ENCODE data around the gene GORASP2.

GORASP2 gene

GRCh38 chr2:170924969-170925368 is 4.1 kb upstream of the GORASP2 start:
- DNase-seq, result no peak

DNA sequence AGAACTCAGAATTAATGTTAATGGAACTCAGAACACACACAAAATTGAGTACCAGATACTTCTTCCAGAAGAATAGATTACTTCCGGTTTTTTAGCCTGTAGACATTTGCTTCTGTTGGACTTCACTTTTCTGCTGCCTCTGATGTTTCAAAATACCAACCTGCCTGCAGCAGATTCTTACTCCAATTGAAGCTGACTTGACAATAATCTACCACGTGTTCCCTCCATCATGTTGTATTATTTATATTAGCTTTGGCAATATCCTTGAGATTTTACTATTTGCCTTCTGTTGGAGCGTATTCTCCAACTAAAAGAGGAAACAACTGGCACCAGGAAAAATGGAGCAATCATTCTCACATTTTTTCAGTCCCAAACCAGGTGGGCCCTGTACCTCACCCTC is 3.1 kb upstream of the GORASP2 start:
- DNase-seq, result no peak

- no peak for DNase-seq
Measured at GRCh38 chr2:170926743-170927297, 2.2 kb upstream of the GORASP2 start.

GRCh38 chr2:170928036-170928823 is 823 bp upstream of the GORASP2 start:
- DNase-seq, result no peak

- DNase-seq, result peak; percentile 24
Measured at GRCh38 chr2:170929686-170930050, 615 bp downstream of the GORASP2 start.

- peak; percentile 24 to 33 for DNase-seq
Measured at GRCh38 chr2:170930131-170930990, 1.3 kb downstream of the GORASP2 start.

GRCh38 chr2:170930991-170931266 is 1.9 kb downstream of the GORASP2 start:
- DNase-seq, result no peak

DNA sequence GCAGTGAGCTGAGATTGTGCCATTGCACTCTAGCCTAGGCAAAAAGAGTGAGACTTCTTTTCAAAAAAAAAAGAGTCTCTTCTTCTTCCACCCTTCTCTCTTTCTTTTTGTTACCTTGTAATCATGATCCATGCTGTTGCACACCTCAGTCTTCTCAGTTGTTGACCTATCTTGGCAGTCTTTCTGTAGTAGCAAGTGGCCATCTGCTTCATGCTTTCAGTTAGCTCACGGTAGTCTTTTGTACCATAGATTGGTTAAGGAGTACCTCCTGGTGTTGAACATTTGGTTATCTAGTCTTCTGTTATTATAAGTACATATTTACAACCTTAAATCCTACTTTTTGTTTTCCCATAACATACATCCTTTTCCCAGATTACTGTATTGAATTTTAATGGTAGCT is 3.1 kb downstream of the GORASP2 start:
- DNase-seq, result peak in 1 of 2 experiments; percentile 3

DNA sequence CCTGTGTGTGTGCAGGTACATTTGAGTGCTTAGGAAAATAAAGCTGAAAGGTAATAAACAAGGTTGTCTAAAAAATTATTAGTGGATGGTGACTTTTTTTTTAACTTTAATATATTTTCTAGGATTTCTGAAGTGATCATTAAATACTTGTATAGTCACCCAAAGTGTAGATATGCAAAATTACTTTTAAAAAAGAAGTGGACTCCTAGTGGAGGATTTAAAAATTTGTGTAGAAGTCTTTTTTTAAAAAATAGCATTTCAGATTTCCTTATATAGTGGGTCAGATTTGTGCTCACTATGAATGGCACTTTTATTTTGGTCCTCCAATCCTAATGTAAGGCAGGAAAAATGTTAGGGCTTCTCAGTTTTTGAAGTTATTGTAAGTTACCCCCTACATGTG is 3.9 kb downstream of the GORASP2 start:
- DNase-seq, result no peak

GRCh38 chr2:170937709-170938379 is 8.8 kb downstream of the GORASP2 start:
- DNase-seq, result no peak

GRCh38 chr2:170940066-170940465 is 11.0 kb downstream of the GORASP2 start:
- no peak for DNase-seq

DNA sequence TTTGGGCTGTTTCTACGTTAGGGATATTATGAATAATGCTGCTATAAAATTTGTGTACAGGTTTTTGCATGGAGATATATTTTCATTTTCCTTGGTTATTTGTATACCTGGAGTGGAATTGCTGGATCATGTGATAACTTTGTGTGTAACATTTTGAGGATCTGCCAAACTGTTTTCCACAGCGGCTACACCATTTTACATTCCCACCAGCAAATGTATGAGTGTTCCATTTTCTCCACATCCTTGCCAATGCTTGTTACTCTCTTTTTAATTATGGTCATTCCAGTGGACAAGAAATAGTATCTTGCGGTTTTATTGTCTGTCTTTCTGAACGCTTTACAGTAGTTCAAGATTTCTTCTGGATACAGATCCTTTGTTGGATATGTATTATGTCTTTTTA is 13.6 kb downstream of the GORASP2 start:
- DNase-seq, result no peak

GRCh38 chr2:170943041-170943440 is 14.0 kb downstream of the GORASP2 start:
- DNase-seq, result no peak

GRCh38 chr2:170943596-170943995 is 14.5 kb downstream of the GORASP2 start:
- no peak for DNase-seq

DNA sequence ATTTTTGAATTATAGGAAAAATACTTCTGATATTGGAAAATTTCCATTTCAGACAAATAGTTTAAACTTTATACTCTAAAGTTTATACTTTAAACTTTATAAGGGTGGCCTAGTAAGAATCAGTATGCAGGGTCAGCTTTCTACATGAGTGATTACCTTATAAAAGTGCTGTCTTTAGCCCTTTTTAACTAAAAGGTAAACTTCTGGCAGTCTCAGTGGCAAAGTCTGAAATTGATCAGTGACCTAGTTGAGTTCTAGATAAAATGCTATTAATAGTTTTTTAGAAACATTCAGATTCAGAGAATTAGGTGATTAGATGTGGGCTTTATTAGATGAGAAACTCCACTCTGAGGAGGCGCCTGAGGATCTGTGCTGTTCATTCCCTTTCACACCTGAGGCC is 15.5 kb downstream of the GORASP2 start:
- no peak for DNase-seq

DNA sequence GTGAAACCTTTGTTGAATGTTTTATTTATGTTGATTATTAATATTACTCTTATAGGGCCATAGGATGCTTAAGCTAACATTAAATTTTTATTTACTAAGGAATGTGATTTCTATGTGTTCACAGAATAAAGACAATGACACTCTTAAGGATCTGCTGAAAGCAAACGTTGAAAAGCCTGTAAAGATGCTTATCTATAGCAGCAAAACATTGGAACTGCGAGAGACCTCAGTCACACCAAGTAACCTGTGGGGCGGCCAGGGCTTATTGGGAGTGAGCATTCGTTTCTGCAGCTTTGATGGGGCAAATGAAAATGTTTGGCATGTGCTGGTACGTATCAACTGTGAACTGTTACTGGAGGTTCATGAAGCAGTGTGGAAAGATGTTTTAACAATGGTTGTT is 20.4 kb downstream of the GORASP2 start:
- no peak for DNase-seq

DNA sequence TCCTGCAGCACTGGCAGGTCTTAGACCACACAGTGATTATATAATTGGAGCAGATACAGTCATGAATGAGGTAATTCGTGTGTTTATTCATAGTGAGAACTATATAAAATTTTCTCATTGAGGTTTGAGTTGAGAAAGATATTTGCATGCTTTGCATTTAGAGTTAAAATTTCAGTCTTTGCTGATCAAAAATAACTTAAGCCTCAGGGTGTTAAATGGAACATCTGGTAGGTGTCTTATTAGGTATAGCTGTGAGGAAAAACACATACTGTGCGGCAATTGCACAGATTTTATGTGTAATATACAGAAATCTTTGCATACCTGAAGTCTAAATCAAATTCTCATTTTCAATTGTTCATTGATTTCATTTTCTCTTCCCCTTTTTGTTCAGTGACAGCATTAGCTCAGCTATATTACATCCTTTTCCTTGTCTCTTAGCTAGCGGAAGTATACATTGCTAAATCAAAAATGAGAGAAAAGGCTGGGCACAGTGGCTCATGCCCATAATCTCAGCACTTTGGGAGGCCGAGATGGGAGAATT is 21.2 kb downstream of the GORASP2 start:
- no peak for DNase-seq

GRCh38 chr2:170953941-170954340 is 24.9 kb downstream of the GORASP2 start:
- no peak for DNase-seq

DNA sequence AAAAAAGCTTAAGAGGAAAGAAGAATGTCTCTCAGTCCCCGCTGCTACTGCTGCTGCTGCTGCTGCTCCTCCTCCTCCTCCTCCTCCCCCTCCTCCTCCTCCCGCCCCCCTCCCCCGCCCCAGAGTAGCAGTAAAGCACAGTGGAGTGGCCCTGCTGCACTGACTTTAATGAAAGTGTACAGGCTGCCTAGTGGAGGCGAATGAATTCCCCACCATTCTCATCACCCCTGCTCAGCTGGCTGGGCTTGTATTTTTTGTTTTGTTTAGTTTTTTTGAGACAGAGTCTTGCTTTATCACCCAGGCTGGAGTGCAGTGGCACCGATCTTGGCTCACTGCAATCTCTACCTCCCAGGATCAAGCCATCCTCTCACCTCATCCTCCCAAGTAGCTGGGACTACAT is 34.3 kb downstream of the GORASP2 start:
- no peak for DNase-seq

GRCh38 chr2:170965446-170966225 is 36.6 kb downstream of the GORASP2 start:
- no peak for DNase-seq

DNA sequence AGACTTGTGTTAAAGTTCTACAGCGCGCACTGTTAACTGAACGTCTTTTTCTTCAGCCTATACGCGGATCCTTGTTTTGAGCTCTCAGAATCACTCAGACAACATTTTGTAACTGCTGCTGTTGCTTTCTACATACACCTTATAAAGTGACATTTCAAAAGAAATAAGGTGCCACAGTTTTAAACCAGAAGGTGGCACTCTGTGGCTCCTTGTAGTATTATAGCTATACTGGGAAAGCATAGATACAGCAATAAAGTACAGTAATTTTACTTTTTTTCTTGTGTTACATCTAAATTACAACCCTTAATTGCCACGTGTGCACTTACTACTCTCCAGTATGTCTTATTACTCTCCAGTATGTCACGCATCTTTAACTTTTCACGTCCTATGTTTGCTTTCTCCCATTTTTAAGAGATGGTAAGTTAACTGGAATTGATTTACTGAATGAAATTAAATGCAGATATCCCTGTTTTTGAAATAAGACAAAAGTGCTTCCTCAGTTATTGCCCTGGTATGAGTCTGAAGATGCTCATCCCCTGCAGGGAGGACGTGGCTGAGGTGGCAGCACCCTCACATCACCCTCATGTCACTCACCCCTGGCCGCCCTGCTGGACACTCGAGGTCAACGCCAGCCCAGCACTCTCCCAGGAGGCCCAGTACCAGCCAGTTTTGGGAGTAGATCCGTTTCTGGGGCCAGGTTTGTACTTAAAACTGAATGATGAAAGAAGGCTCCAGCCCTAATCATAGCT is 37.8 kb downstream of the GORASP2 start:
- DNase-seq, result no peak

DNA sequence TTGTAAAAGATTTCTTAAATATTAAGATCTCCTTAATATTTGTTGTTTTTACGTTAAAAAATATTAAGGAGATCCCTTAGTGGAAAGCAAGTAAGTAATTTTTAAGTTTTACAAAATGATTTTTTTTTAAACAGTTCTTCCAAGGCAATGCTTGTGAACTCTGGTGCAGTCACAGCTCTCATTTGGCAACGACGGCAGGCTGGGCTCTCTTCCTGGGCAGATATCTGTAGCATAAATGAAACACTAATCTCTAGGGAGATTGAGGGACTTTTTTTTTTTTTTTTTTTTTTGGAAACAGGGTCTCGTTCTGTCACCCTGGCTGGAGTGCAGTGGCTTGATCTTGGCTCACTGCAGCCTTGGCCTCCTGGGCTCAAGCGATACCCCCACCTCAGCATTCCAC is 38.5 kb downstream of the GORASP2 start:
- DNase-seq, result no peak

Measured in NCI-H446 (cell line).